HG03039 (cell line): ENCODE data around the gene RIBC2.
"Not testable (repeated sequence)": the region's sequence is repeated elsewhere in the genome, so short reads cannot be mapped to it uniquely, and the experiment has no call there.

ENCODE experiments used
- ATAC-seq: cut with Tn5 transposase; IDR thresholded peaks from one replicate; pipeline ENCODE4 v1.9.1; 2021; ENCODE audit warnings: mild to moderate bottlenecking, moderate library complexity; ENCODE audit not compliant: unreplicated experiment

Gene RIBC2

GRCh38 chr22:45447596-45447995 is 34.1 kb downstream of the RIBC2 start:
- ATAC-seq, result not testable (repeated sequence)

- no peak for ATAC-seq
These were observed 34.9 kb downstream of the RIBC2 start for GRCh38 chr22:45448431-45448830.

- ATAC-seq, result not testable (repeated sequence)
These were observed 35.9 kb downstream of the RIBC2 start for GRCh38 chr22:45449442-45449841.

- no peak for ATAC-seq
These were observed 36.8 kb downstream of the RIBC2 start for GRCh38 chr22:45450101-45450785.

GRCh38 chr22:45450921-45451651 is 37.6 kb downstream of the RIBC2 start:
- no peak for ATAC-seq

- ATAC-seq, result no peak
These were observed 38.5 kb downstream of the RIBC2 start for GRCh38 chr22:45451972-45452371.

GRCh38 chr22:45452565-45453379 is 39.3 kb downstream of the RIBC2 start:
- no peak for ATAC-seq

- no peak for ATAC-seq
These were observed 40.3 kb downstream of the RIBC2 start for GRCh38 chr22:45453764-45454163.

- no peak for ATAC-seq
These were observed 40.8 kb downstream of the RIBC2 start for GRCh38 chr22:45454275-45454674.

GRCh38 chr22:45455212-45455611 is 41.7 kb downstream of the RIBC2 start:
- ATAC-seq, result no peak

GRCh38 chr22:45455621-45456020 is 42.1 kb downstream of the RIBC2 start:
- ATAC-seq, result no peak

GRCh38 chr22:45456811-45457210 is 43.3 kb downstream of the RIBC2 start:
- no peak for ATAC-seq

GRCh38 chr22:45458532-45458931 is 45.0 kb downstream of the RIBC2 start:
- ATAC-seq, result no peak

GRCh38 chr22:45459235-45459634 is 45.7 kb downstream of the RIBC2 start:
- no peak for ATAC-seq

- ATAC-seq, result no peak
These were observed 47.0 kb downstream of the RIBC2 start for GRCh38 chr22:45460288-45461109.

- no peak for ATAC-seq
These were observed 48.7 kb downstream of the RIBC2 start for GRCh38 chr22:45462034-45462655.

- not testable (repeated sequence) for ATAC-seq
These were observed 50.2 kb downstream of the RIBC2 start for GRCh38 chr22:45463691-45464090.

- no peak for ATAC-seq
These were observed 52.1 kb downstream of the RIBC2 start for GRCh38 chr22:45465633-45466032.

- ATAC-seq, result no peak
These were observed 55.4 kb downstream of the RIBC2 start for GRCh38 chr22:45468872-45469271.
